GM18498 (cell line): ENCODE results near the gene PARD6B.
"Not testable (repeated sequence)": the region's sequence is repeated elsewhere in the genome, so short reads cannot be mapped to it uniquely, and the experiment has no call there.

Source experiments
- ATAC-seq: cut with Tn5 transposase; IDR thresholded peaks from one replicate; pipeline ENCODE4 v1.9.1; 2021; ENCODE audit warnings: mild to moderate bottlenecking, moderate library complexity; ENCODE audit not compliant: unreplicated experiment

Gene PARD6B

GRCh38 chr20:50768991-50769390, 37.6 kb downstream of the PARD6B start:
- not testable (repeated sequence) for ATAC-seq

GRCh38 chr20:50769551-50770085, 38.2 kb downstream of the PARD6B start:
- ATAC-seq: not testable (repeated sequence)

- not testable (repeated sequence) for ATAC-seq
These were observed 40.2 kb downstream of the PARD6B start for GRCh38 chr20:50771419-50772080.

DNA sequence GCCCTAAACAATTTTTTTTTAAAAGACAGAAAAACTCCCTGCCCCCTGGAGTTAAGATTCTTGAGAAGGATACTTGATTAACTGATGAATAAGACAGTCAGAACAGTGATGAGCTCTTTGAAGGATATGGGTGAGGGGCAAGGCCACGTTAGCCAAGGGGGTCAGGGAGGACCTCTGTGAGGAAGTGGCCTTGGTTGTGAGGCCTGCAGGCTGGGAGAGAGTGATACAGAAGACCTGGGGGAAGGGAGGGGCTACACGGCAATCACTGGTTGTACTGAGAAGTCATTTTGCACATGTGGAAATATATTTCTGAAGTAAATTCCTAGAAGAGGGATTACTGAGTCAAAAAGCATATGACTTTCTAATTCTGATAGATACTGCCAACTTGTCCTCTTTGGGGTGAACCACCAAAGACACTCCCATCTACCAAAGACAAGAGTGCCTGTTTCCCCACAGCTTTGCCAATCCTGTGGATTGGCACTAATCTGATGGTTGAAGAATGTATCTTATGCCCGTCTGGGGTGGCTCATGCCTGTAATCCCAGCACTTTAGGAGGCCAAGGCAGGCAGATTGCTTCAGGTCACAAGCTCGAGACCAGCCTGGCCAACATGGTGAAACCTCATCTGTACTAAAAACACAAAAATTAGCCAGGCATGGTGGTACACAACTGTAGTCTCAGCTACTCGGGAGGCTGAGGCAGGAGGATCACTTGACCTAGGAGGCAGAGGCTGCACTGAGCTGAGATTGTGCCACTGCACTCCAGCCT, 41.2 kb downstream of the PARD6B start:
- no peak for ATAC-seq

GRCh38 chr20:50774515-50774914, 43.1 kb downstream of the PARD6B start:
- no peak for ATAC-seq

GRCh38 chr20:50776122-50776817, 44.9 kb downstream of the PARD6B start:
- ATAC-seq: no peak

- no peak for ATAC-seq
These were observed 46.0 kb downstream of the PARD6B start for GRCh38 chr20:50777373-50777772.

DNA sequence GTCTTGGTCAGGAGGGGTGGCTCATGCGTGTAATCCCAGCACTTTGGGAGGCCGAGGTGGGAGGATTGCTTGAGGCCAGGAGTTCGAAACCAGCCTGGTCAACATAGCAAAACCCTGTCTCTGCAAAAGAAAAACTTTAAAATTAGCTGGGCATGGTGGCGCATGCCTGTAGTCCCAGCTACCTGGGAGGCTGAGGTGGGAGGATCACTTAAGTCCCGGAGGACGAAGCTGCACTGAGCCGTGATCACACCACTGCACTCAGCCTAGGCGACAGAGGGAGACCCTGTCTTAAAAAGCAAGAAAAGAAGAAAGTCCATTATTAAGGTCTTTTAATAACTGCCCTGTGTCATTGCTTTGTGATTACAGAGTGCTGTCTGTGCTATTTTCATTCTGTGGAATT, 47.6 kb downstream of the PARD6B start:
- not testable (repeated sequence) for ATAC-seq

GRCh38 chr20:50783390-50783789, 52.0 kb downstream of the PARD6B start:
- no peak for ATAC-seq

DNA sequence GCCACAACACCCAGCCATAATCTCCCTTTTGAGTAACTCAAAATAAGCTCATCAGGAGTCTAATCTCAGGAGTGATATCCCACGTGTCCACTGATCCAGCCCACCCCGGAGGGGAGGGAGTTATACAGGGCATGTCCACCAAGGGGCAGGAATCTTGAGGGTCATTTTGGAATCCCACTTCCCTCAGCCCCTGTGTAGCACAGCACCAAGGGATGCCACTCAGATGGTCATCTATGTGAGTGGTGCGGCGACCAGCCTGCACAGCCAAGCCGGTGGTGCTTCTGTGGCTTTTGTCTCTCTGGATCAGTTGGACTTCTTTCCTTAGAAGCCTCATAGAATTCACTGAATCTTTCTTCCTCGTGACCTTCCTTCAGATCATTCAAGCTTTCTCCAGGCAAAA, 52.5 kb downstream of the PARD6B start:
- no peak for ATAC-seq

DNA sequence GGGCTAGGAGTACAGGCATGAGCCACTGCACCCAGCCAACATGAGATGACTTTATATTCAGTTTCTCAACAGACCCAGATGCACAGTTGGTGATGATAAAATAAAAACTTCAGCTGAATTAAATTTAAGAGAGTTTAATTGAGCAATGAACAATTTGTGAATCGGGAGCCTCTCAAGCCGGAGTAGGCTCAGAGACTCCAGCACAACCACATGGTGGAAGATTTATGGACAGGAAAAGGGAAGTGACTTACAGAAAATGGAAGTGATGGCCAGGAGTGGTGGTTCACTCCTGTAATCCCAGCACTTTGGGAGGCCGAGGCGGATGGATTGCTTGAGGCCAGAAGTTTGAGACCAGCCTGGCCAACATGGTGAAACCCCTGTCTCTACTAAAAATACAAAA, 53.1 kb downstream of the PARD6B start:
- no peak for ATAC-seq

- ATAC-seq: no peak
These were observed 55.3 kb downstream of the PARD6B start for GRCh38 chr20:50786703-50787102.

- no peak for ATAC-seq
These were observed 55.8 kb downstream of the PARD6B start for GRCh38 chr20:50787181-50787580.

GRCh38 chr20:50788045-50788991, 56.9 kb downstream of the PARD6B start:
- no peak for ATAC-seq

DNA sequence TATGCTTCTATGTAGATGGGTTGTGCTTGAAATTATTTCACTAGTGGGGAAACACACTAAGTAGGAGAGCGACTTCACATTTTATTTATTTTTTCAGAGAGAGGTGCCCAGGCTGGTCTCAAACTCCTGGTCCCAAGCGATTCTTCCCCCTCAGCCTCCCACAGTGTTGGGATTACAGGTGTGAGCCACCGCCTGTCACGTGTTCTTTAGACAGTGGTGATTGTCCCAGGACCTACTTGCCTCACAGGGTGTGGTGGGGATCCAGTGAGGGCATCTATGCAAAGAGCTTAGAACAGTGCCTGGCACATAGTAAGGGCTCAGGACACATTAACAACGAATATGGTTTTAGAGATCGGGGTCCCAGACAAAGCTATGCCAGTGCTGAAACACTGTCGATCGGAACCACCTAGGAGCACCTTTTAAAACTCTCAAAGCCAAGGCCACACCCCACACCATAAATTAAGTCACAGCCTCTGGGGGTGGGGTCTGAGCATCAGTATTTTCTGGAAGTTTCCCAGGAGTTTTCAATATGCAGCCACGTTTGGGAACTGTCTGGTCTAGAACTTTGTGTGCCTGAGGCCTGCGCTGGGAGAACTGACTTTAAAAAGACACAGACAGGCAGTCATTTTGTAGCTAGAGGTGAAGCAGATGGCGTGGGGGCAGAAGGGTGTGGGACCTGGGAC, 58.7 kb downstream of the PARD6B start:
- ATAC-seq: no peak

DNA sequence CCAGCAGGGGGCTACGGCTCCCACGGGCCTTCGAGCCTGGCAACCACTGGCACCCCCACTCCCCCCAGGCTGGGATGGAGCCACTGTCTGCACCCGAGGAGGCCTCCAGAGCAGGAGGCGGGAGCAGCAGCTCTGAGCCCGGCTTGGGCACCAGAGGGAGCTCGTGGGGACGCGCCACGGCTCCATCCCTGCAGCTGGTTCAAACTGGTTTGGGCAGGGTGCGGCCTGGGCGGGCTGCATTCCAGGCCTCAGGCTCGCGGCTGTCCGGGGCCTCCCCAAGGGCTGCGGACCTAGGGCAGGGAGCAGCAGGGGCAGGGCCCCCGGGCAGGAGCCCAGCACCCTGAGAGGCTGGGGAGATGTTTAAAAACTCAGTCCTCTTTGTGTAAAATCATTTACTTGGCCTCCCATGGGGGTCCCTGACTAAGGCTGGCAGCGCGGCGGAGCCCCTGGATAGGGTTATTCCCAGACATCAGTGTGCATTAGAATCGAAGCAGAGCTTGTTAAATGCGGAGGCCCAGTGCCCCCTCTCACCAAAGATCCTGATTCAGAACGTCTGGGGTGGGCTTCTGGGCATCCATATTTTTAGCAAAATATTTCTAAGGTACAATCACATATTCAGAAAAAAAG, 59.4 kb downstream of the PARD6B start:
- peak; percentile 56 for ATAC-seq

DNA sequence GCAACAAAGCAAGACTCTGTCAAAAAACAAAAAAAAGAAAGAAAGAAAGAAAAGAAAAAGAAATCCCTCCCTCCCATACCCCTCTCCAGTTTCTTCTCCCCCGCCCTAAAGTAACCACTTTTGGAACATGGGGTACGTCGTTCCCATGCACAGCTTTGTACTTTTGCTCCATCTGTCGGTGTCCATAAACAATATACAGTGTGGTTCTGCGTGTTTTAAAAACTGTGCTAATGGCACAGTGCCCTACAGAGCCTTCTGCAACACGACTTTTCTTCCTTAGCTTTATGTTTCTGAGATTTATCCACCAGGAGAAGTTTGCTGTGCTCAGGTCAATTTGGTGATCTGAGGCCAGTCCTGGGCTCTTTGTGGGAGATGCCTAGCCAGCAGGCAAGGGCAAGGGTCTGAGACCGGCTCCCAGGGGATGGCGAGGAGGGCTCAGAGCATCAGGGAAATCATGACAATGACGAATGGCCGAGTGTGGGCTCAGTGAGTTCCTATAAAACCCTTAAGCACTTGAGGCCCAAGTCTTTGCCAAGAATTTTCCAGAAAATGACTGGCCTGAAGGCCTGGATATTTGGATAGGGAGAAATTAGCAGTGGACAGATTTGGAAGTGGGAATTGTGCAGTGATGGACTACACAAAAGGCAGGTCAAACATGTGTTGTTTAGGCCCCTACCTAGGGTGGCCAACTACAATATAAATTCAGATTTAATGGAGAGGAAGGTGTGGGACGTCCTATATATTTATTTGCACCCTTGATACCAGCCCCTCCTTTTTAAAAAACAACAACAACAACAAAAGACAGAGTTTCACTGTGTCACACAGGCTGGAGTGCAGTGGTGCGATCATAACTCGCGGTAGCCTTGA, 61.6 kb downstream of the PARD6B start:
- no peak for ATAC-seq

DNA sequence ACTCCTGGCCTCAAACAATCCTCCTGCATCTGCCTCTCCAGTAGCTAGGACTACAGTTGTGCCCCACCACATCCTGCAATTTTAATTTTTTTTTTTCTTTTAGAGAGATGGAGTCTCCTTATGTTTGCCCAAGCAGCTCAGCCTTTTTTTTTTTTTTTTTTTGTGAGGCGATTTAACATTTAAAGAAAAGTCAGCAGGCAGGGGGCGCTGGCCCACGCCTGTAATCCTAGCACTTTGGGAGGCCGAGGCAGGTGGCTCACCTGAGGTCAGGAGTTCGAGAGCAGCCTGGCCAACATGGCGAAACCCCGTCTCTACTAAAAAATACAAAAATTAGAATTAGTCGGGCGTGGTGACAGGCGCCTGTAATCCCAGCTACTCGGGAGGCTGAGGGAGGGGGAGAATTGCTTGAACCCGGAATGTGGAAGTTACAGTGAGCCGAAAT, 62.2 kb downstream of the PARD6B start:
- not testable (repeated sequence) for ATAC-seq
